A673 (cell line): ENCODE measurements around the gene ACSS2. TPM values are rescaled to one million over a fixed set of nuclear protein-coding genes. Genes with fewer than 3 reads are reported as not detected.

Source experiments
- BruUV-seq: library from RNA; stranded (reverse); fragments of 400-500 nt; replicated peaks from 2 replicates; lab custom pipeline; 2021; lab: Mats Ljungman, UMichigan
- CTCF ChIA-PET: fragments of 300-600 bp; sonication (Branson Sonifier 250); formaldehyde crosslinking; loops from one replicate; lab custom pipeline; 2022; ENCODE audit warnings: antibody characterized with exemption; lab: Charles Lee
- POLR2A ChIA-PET: fragments of 300-600 bp; sonication (Branson Sonifier 250); formaldehyde crosslinking; loops from one replicate; lab custom pipeline; 2022; ENCODE audit warnings: antibody characterized with exemption; ENCODE audit not compliant: low non-redundant PET; lab: Charles Lee
- DNase-seq: peaks from one replicate; pipeline ENCODE4 v3.0.0-alpha.2; 2015; ENCODE audit warnings: low spot score
- H3K27ac ChIP-seq: fragments of 200-600 bp; sonication (generic); 2 replicates; pipeline ENCODE4 v1.5.1; 2016; ENCODE audit warnings: mixed run types, low read depth, mild to moderate bottlenecking, mixed read lengths, antibody characterized with exemption, low read length; ENCODE audit not compliant: poor library complexity, severe bottlenecking
- H3K27me3 ChIP-seq: fragments of 200-600 bp; sonication (generic); replicated peaks from 2 replicates; pipeline ENCODE4 v1.6.1; 2017; ENCODE audit warnings: mixed run types, low read depth, mild to moderate bottlenecking, mixed read lengths, antibody characterized with exemption, low read length; ENCODE audit not compliant: insufficient read depth, poor library complexity
- H3K36me3 ChIP-seq: fragments of 200-600 bp; sonication (generic); 2 replicates; pipeline ENCODE4 v1.6.1; 2016; ENCODE audit warnings: mixed run types, mild to moderate bottlenecking, mixed read lengths, antibody characterized with exemption, low read length; ENCODE audit not compliant: insufficient read depth, poor library complexity, severe bottlenecking
- H3K4me1 ChIP-seq: fragments of 200-600 bp; sonication (generic); 2 replicates; pipeline ENCODE4 v1.6.1; 2017; ENCODE audit warnings: mixed run types, mild to moderate bottlenecking, mixed read lengths, antibody characterized with exemption, low read length; ENCODE audit not compliant: insufficient read depth, poor library complexity, severe bottlenecking
- H3K4me3 ChIP-seq: fragments of 200-600 bp; sonication (generic); 2 replicates; pipeline ENCODE4 v1.5.1; 2016; ENCODE audit warnings: low read depth, mixed run types, mild to moderate bottlenecking, mixed read lengths, low read length; ENCODE audit not compliant: poor library complexity, severe bottlenecking
- H3K9me3 ChIP-seq: fragments of 200-600 bp; sonication (generic); 2 replicates; pipeline ENCODE4 v1.6.1; 2016; ENCODE audit warnings: mixed run types, low read depth, mild to moderate bottlenecking, mixed read lengths, antibody characterized with exemption, low read length; ENCODE audit not compliant: poor library complexity, severe bottlenecking
- CTCF ChIP-seq: fragments of 300-800, 200-600 bp; sonication (generic); conservative IDR thresholded peaks from 2 replicates; pipeline ENCODE4 v1.5.1; 2017; ENCODE audit warnings: low read depth, mild to moderate bottlenecking, antibody characterized with exemption, low read length, moderate library complexity, mixed read lengths
- EZH2 ChIP-seq: fragments of 200-600 bp; sonication (generic); IDR thresholded peaks from 2 replicates; pipeline ENCODE4 v1.6.1; 2017; ENCODE audit warnings: borderline replicate concordance, low read depth, mild to moderate bottlenecking, mixed read lengths, antibody characterized with exemption, low read length; ENCODE audit not compliant: poor library complexity, severe bottlenecking
- intact Hi-C: fragments of 100-400 bp; cut with micrococcal nuclease; formaldehyde crosslinking; loops from one replicate; pipeline ENCODE4 v1.10.0; 2022; ENCODE audit not compliant: unreplicated experiment
- total RNA-seq: library from RNA; stranded (reverse); gene quantifications from 2 replicates; pipeline ENCODE4 v1.2.3, GENCODE V29; 2021

The ACSS2 gene
- total RNA-seq, 1 experiment from 2014 or later, result 28.7 TPM

DNA sequence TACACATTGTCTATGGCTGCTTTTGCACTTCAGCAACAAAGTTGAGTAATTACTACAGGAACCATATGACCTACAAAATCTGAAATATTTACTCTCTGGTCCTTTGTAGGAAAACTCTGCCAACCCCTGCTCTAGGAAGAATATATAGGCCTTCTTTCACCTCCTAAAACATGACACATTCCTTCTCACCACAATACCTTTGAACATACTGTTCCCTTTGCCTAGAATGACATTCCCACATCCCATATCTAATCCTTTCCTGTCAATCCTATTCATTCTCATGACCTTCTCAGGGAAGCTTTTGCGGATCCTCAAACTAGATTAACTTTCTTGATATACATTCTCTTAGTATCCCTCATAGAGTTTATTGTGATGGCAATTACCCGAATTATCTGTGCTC, 33.0 kb upstream of the ACSS2 start:
- TF ChIP-seq EZH2, result no peak
- TF ChIP-seq CTCF, result no peak
- intact Hi-C loops, result no loop called here
- CTCF ChIA-PET, result interaction anchor here (0.7 kb wide), 1 partner anchor 956 kb away, joined by 3 read pairs; no protein-coding TSS in a partner anchor
- POLR2A ChIA-PET, result no interaction called here
- Histone ChIP-seq H3K36me3 (no peaks in the 10 kb centered on the region), H3K4me3 (no peak overlapping the region), H3K4me1 (no peaks in the 10 kb centered on the region), H3K9me3 (no peaks in the 10 kb centered on the region), H3K27ac (no peak overlapping the region), H3K27me3 (no peaks in the 10 kb centered on the region)
- DNase-seq, result no peak
- BruUV-seq, result no TSS peak

GRCh38 chr20:34848597-34848996, 27.8 kb upstream of the ACSS2 start:
- TF ChIP-seq EZH2, result no peak
- no peak for TF ChIP-seq CTCF
- ChIA-PET POLR2A (interaction anchor here (0.6 kb wide), 1 partner anchor 427 kb away, joined by 5 read pairs; no protein-coding TSS in a partner anchor), CTCF (no interaction called here)
- DNase-seq, result no peak
- Histone ChIP-seq H3K9me3 (no peaks in the 10 kb centered on the region), H3K4me1 (no peaks in the 10 kb centered on the region), H3K27me3 (no peaks in the 10 kb centered on the region), H3K36me3 (peaks cover 11% of the 10 kb centered on the region), H3K27ac (no peak overlapping the region), H3K4me3 (no peak overlapping the region)
- BruUV-seq, result no TSS peak
- intact Hi-C loops, result no loop called here

GRCh38 chr20:34849778-34850177, 26.6 kb upstream of the ACSS2 start:
- no peaks in the 10 kb centered on the region for H3K9me3 ChIP-seq
- no peak overlapping the region for H3K4me3 ChIP-seq
- BruUV-seq, result no TSS peak
- H3K36me3 ChIP-seq, result peaks cover 11% of the 10 kb centered on the region
- TF ChIP-seq CTCF (no peak), EZH2 (no peak)
- CTCF ChIA-PET, result no interaction called here
- H3K27me3 ChIP-seq, result no peaks in the 10 kb centered on the region
- POLR2A ChIA-PET, result no interaction called here
- no peak overlapping the region for H3K27ac ChIP-seq
- no peak for DNase-seq
- intact Hi-C loops, result no loop called here
- no peaks in the 10 kb centered on the region for H3K4me1 ChIP-seq
